AG09319 (cell line): ENCODE data around the gene GBA3.

Experiments
- DNase-seq: peaks from one replicate; pipeline ENCODE4 v3.0.0-alpha.2; 2010; ENCODE audit warnings: low read depth; ENCODE audit errors: extremely low read depth
- CTCF ChIP-seq: IDR thresholded peaks from 2 replicates; pipeline ENCODE4 v1.5.1; 2011; ENCODE audit warnings: low read depth, mild to moderate bottlenecking, inconsistent platforms, low read length, moderate library complexity

GBA3 gene

GRCh38 chr4:22676063-22676462 lies 16.7 kb upstream of the GBA3 start:
- no peak for DNase-seq
- no peak for TF ChIP-seq CTCF

GRCh38 chr4:22677780-22678179 lies 15.0 kb upstream of the GBA3 start:
- DNase-seq: no peak
- TF ChIP-seq CTCF: no peak

- DNase-seq: no peak
- TF ChIP-seq CTCF: no peak
Observed at GRCh38 chr4:22678940-22679854, 13.5 kb upstream of the GBA3 start.

GRCh38 chr4:22680065-22680642 lies 12.6 kb upstream of the GBA3 start:
- no peak for TF ChIP-seq CTCF

GRCh38 chr4:22683726-22684125 lies 9.0 kb upstream of the GBA3 start:
- TF ChIP-seq CTCF: no peak
- no peak for DNase-seq

More at GRCh38 chr4:22680065-22680642, 12.6 kb upstream of the GBA3 start:
- DNase-seq: no peak

GRCh38 chr4:22686141-22686540 lies 6.6 kb upstream of the GBA3 start:
- no peak for TF ChIP-seq CTCF
- no peak for DNase-seq

GRCh38 chr4:22688236-22688635 lies 4.5 kb upstream of the GBA3 start:
- no peak for DNase-seq
- TF ChIP-seq CTCF: no peak
